ENCODE measurements around the gene STARD5.

Gene STARD5

DNA sequence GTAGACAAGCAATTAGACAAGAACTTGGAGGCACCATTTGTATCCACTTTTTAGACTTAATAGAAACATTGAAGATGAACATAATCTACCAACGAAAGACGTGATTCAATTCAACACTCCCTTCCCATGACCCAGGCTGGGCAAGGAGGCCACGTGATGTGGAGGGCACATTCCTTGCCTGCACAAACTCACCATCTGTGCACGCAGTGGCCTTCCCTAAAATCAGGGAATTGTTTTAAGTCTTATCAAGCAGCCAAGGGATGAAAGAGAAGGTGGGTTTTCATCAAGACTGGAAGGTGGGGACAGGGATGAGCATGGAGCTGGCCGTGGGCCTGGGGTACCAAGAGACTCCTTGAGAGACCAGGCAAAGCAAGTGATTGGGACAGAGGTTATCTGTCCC is 13.5 kb downstream of the STARD5 start:
- no peak for DNase-seq

DNA sequence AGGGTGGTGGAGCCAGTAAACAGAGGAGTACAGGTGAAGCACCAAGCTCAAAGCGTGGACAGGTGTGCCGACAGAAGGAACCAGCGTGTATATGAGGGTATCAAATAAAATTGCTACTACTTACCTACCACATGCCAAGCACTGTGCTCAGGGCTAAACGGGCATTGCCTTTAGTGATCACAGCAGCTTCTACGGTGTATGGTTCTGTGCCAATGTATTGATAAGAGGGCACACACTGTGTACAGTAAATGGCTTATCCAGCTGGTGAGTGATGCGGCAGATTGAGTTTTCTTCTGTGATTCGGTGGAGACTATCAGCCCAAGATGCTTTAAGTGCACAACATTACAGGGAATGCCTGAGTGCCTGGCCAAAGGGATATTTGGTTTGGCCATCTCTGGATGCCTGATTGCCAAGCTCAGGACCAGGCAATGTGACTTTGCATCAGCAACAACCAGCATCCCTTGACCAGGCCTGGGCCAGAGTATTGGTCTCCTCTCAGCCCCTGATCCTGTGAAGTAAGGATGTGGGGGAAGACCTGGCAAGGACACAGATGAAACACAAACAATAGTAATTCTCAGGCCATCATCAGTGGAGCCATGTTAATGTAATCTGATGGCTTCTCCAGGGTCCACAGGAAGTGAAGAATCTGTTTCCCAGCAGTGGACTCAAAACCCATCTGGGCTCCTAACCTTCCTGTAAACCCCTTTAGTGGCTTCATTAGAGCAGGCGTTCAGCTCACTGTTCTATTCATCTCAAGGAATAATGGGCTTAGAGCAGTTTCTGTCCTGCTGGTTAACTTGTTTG is 14.1 kb downstream of the STARD5 start:
- DNase-seq: no peak

DNA sequence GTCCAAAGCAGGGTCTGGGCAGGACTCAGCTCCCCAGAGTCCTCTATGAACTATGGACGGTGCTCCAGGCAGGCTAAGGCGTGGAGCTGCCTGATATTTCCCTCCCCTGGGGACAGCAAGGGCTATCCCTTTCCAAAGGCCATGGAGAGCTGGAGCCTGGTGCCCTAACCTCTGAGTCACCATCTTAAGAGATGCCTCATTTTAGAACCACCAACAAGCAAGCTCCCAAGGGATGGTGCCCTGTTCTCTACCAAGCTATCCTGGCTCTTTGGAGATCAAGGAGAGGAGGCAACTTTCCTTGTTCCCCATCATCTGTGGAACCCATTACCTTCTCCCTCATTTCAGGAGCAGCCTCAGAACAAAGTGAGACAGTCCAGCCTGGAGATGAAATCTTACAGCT is 15.7 kb downstream of the STARD5 start:
- DNase-seq: no peak

DNA sequence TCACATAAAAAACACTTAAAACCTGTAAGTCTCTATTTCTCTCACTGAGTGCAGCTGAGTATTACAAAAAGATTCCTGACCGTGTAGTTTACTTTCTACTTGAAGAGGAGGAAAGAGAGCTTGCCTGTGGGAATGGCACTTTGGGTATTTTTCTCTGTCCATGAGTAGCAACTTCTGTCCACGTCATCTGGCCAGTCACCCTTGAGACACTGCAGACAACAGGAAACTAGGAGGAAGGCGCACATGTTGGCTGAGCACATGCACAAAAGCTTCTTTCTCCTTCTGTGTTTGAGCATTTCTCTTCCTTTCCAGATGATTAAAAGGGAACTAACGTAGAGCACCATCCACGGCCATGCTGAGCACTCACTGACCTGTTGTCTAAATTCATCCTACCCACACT is 19.7 kb downstream of the STARD5 start:
- no peak for DNase-seq

DNA sequence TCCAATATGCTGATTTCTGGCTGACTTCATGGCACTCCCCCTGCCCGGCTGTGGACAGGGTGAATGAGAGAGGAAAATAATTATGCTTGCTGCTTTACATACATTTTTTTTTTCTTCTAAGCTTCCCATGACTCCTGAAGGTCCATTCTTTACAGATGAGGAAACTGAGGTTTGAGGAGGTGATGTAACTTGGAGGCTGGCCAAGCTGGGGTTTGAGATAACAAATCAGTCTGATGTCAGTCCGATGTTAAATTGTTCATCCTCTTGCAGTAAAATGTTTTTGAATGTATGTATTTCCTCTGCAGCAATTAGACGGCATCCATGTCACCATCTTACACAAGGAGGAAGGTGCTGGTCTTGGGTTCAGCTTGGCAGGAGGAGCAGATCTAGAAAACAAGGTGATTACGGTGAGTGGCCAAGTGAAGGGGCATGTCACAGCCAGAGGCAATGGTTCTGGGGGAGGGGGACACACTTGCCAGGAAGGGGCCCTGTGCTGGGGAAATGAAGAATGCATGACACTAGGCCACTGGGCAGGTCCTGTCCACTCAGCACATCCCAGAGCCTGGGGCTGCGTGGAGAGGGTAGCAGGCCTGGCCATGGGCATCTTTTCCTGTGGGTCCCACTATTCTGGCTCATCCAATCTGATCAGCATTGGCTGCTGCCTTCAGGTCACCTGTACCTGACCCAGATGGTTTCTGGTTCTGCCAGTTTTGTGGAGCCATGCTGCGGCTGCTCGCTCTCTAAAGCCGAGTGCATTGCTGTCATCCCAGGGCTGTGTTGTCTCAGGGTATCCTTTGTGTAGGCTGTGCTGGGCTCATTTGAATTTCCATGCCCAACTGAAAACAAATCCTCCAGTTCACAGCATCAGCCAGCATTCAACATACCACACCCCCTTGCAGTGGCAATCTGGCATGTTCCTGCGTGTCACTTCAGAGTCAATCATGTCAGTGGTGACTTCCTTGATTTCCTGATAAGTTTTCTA is 20.4 kb downstream of the STARD5 start:
- no peak for DNase-seq

DNA sequence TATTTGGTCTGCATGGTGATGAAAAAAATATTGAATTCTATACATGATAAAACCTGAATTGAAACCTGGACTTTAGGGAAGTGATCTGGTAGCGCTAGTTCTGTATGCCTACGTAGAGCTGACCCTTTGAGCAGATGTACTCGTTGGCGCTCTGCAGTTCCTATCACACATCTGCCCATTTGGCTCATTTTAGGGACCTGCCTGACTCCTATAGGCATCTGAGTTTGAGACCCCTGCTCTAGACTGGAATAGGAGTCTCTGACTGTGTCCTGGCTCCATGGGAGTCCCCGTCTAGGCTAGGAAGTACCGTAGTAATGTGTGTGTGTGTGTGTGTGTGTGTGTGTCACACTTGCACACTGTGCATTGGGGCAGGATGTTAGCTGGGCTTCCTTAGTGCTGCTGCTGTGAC is 21.2 kb downstream of the STARD5 start:
- no peak for DNase-seq

DNA sequence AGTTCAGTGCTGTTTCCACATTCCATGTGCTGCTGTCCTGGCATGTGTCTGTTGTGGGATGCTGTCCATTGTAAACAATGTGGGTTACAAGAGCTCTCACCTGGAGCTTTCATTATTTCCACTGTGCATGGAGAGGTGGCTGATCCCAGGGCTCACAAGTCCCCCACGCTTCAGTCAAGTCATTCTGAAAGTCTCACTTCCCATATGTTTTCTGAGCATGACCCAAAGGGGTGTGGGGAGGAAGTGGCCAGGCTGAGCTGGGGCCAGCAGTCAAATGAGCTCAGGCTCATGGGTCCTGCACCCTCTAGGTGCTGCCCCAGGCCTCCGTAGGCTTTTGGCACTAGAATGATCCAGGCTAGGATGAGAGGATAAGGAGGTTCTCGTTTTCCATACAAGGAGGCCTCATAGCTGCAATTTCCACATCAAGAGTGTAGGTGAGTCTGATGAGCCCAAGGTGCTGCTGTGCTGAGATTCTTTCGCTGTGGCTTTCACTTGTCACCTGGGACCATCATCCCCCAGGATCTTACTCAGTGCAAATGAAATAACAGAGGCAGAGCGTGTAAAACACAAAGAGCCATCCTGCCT is 22.0 kb downstream of the STARD5 start:
- peak; percentile 82 for DNase-seq

DNA sequence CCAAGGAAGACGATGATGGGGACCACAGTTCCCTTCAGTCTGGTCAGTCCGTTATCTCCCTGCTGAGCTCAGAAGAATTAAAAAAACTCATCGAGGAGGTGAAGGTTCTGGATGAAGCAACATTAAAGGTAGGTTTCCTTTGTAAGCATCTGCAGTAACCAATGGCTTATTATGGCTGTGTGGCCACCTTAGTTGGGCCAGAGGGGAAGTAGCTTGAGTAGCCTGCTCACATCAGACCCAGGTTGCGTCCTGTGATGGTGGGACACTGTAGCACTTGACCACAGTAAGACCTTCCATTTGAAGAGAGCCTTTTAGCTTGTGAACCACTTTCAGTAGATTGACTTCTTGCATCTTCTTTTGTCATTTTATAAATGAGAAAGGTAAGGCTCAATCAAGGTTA is 22.6 kb downstream of the STARD5 start:
- DNase-seq: no peak

DNA sequence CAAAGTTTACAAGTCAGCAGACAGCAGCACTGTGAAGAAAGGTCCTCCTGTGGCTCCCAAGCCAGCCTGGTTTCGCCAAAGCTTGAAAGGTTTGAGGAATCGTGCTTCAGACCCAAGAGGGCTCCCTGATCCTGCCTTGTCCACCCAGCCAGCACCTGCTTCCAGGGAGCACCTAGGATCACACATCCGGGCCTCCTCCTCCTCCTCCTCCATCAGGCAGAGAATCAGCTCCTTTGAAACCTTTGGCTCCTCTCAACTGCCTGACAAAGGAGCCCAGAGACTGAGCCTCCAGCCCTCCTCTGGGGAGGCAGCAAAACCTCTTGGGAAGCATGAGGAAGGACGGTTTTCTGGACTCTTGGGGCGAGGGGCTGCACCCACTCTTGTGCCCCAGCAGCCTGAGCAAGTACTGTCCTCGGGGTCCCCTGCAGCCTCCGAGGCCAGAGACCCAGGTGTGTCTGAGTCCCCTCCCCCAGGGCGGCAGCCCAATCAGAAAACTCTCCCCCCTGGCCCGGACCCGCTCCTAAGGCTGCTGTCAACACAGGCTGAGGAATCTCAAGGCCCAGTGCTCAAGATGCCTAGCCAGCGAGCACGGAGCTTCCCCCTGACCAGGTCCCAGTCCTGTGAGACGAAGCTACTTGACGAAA is 24.2 kb downstream of the STARD5 start:
- no peak for DNase-seq

DNA sequence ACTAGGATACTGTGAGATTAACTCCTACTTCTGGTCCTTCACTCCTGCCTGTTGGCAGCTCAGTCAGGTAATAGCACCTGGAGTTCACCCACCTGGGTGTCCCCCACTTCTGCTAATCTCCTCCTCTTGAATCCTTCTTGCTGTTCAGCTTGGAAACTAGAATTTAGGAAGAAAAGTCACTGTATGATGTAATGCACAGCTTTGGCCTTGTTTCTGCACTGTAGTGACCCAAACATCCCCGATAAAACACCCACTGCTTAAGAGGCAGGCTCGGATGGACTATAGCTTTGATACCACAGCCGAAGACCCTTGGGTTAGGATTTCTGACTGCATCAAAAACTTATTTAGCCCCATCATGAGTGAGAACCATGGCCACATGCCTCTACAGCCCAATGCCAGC is 24.8 kb downstream of the STARD5 start:
- DNase-seq: no peak

DNA sequence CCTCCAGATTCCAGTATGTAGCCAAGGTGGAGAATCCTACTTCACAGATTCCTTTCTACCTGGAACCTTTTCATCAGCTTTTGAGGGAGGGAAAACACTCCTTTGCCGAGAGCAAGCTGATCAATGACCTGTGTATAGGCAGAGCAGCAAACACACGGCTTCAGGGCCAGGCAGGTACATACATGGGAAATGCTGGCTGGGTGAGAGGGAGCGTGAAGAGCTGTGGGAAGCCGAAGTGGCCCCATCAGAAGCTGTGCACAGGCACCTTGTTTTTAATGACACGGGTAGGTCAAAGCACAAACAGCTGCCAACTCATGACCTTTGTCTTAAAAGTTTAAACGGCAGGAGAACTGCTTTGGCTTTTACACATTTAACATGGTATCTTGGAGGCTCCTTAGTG is 25.3 kb downstream of the STARD5 start:
- no peak for DNase-seq

DNA sequence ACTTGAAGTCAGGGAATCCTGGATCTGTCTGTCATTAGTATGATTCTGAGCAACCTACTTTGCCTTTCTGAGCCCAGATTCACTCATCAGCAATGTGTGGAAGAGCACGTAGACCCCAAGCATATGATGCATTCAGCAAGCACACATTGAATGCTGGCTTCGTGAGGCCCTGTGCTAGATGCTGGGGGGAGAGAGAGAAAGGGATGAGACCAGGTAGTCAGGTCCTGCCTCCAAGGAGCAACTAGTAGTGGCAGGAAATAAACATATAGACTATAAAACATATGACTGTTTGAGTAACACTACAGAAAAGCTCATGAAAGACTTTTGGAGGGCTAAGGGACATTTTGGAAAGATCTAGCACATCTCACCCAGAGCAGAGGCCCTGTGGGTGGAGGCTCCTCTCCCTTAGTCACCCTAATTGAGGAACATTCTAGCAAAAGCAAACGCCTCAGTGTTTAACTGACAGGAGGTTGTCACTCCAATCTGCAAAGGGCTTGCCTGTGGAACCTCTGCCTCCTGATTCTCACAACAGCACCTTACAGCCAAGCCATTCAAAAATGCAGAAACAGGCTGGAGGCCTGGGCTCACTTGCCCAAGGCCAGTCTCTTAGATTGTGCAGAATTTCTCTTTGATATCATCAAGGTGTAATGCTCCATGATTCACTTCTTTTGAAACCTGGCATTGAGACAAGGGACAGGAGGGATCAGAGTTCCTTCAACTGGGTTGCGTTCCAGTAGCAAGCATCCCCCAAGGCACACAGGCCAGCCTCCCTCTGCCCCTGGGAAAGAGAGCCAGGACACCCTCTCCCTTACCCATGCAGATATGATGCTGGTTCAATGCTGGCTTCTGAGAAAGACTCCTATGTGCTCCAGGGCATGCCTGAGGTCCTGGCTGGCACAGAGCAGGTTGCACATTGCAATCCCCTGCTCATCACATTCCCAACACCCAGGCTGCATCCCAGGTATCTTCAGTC is 26.1 kb downstream of the STARD5 start:
- no peak for DNase-seq

DNA sequence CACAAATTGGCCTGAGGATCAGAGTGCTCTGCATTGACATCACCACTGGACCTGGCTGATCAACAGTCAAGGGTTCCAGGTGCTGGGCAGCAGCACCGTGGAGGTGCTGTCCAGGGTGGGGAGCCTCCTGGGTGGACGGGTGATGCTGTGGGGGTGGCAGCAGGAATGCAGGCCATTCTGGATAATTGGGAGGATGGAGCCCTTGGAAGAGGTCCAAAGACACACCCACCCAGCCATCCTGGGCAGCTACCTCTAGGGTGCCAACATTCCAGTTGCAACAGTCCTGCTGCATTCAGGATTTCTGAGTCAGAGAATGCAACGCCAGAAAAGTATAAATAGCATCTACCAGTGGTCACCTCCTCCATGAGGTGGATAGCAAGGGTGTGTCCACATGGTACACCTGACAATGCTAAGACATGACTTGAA is 26.8 kb downstream of the STARD5 start:
- no peak for DNase-seq

DNA sequence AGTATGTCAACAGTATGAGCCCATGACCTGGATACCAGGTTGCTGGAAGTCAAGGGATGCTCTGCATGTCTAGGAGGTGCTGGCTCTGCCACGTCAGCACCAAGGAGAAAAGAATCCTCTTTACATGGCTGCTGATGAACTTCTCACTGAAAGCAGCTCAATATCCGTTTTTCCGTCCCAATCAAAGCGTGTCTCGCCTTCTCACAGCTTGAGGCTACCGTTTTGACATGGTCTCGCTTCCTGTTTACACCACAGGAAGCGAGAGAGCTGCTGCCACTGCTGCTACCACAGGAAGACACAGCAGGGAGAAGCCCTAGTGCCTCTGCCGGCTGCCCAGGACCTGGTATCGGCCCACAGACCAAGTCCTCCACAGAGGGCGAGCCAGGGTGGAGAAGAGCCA is 27.3 kb downstream of the STARD5 start:
- DNase-seq: peak; percentile 94

DNA sequence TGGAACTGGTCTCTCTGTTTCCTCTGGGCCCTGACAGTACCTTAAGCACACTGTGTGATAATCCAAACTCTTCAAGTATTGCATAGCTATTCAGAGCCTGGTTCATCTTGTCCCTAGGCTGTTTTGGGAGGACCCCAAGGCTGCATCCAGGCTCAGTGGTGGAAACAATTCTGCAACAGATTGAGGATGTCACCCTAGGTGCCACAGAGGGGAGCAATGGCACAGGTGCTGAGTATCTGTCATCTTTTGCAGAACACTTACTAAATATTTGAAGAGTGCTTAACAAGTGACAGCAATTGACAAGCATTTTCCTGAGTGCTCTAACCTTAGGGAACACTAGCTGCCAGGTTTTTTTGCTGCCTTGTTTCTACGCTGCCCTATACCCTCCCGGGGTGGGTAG is 27.8 kb downstream of the STARD5 start:
- no peak for DNase-seq

DNA sequence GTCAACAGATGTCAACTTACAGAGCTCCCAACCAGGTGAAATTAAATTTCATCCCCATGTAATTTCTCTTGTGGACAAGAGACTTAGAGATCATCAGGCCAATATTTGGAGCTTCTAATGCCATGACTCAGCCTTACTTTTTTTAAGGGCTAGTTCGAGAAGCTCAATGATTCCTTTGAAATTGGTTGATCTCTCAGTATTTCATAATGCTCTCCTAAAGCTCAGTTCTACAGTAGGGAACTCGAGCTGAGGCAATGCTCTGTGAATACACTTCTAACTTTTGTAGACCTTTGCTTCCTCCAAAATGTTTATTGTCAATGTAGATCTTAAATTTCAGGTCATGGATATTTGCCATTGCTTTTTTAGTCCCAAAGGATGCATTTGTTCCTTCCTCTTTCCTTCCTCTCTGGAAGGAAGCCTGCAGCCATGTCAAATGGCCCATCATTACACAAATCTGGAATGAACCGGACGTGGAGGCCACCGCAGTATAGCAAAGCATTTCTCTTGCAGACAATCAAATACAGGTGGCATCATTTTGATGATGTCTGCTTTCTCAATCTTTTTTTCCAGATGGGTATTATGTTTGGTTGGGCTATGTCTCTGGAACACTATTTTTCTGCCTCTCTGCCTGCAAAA is 28.3 kb downstream of the STARD5 start:
- DNase-seq: no peak

DNA sequence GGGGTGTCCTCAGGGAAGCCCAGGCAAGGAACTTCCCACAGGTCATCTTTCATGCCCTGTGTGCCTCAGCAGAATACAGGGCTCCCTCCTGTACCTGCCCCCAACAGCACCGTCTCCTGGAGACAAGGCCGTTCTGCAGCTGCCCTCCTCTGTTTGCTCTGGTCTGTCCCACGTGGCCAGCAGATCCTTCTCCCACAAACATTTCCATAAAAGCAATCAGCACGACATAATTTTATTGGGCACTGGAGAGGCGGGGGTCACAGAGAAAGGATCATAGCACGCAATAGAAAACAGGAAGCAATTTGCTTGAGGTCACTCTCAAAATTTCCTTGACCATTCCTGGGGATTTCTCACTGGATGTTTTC is 29.4 kb downstream of the STARD5 start:
- DNase-seq: no peak

DNA sequence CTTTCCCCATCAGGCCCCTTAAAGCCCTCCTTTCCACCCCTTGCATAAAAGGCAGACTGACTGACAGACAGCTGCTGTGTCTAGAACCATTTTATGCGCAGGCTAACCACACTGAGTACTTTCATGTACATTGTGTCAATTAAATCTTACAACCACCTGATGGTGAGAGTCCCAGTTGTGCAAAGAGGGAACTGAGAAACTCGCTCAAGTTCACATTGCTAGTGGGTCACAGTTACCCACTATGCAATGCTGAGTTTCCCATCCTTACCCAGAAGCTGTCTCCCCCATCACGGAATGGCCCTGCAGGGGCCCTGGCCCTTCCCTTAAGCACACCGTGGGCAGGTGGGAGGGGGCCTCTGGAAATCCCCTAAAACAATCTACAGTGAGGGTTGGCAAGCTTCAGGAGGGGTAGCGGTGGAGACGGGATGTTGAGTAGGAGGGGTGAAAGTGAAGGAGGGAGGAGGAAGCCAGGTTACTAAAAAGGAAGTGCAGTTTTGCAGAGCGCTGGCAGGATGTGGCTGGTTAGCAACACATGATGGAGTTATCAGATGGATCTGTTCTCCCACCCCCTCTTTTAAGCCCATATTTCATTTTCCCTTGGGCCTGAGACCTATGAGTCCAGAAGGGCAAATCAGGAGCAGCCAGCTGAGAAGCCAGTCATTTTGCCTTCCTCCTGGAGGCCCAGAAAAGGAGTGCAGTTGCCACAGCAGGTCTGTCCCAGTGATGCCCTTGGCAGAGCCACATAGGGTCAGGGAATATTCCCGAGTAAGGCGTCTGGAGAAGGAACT is 30.0 kb downstream of the STARD5 start:
- peak; percentile 89 for DNase-seq

DNA sequence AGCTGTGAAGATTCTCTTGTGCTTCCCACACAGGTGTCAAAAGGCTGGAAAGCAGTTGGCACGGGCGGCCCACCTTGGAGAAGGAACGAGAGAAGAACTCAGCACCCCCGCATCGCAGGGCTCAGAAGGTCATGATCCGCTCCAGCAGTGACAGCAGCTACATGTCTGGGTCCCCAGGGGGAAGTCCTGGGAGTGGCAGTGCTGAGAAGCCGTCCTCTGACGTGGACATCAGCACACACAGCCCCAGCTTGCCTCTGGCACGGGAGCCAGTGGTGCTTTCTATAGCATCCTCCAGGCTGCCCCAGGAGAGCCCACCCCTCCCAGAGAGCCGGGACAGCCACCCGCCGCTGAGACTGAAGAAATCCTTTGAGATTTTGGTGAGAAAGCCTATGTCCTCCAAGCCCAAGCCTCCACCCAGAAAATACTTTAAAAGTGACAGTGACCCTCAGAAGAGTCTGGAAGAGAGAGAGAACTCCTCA is 31.4 kb downstream of the STARD5 start:
- DNase-seq: no peak

DNA sequence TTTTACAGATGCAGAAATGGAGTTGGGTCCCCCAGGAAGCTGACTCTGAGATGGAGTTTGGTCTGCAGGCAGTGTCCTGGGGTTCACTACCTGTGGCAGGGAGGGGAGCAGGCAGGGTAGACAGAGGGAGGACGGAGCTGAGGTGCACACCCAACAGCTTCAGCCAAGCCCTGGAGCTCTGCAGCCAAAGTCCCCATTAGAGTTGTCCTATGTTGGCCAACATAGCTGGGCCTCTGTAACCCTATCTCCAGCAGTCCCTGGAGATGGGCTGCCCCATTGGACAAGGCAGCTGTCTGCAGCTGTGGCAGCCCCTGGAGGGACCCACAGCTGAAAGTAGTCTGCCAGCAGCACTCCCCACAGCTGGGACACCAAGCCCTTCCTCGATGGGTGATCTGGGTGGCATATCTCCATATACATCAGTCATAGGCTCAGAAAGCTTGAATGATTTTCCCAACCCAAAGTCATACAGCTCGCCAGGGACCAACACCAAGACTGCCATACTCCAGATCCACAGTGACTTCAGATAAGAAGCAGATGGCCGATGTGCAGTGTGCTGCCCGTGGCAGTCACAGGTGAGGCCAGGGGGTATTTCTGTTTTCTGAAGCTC is 31.9 kb downstream of the STARD5 start:
- no peak for DNase-seq

Measured in activated CD4-positive, alpha-beta T cell treated with anti-CD3 and anti-CD28 coated beads, Interleukin-2, amount 50 U/mL, for 16 hours (primary cell).